Activated naive CD8-positive, alpha-beta T cell treated with anti-CD3 and anti-CD28 coated beads for 36 hours (primary cell): Measurements from ENCODE around the gene CSHL1. TPM values are rescaled to one million over a fixed set of nuclear protein-coding genes. Genes with fewer than 3 reads are reported as not detected.
A peak's percentile ranks its signal among the peaks of the same experiment; 100 is the strongest.
"Not testable (repeated sequence)": the region's sequence is repeated elsewhere in the genome, so short reads cannot be mapped to it uniquely, and the experiment has no call there.

Experiments used
- DNase-seq: peaks from one replicate; pipeline ENCODE4 v3.0.0; 2021
- H3K27ac Mint-ChIP-seq: one replicate; pipeline ENCODE4 v1.8.0; 2022; ENCODE audit warnings: mild to moderate bottlenecking, moderate library complexity, mixed read lengths
- H3K27me3 Mint-ChIP-seq: one replicate; pipeline ENCODE4 v1.8.0; 2022; ENCODE audit warnings: mild to moderate bottlenecking, mixed read lengths
- H3K36me3 Mint-ChIP-seq: one replicate; pipeline ENCODE4 v1.8.0; 2021; ENCODE audit warnings: mild to moderate bottlenecking, mixed read lengths
- H3K4me1 Mint-ChIP-seq: one replicate; pipeline ENCODE4 v1.8.0; 2021; ENCODE audit warnings: mixed read lengths
- H3K4me3 Mint-ChIP-seq: one replicate; pipeline ENCODE4 v1.8.0; 2022; ENCODE audit warnings: mild to moderate bottlenecking, moderate library complexity, mixed read lengths
- H3K9me3 Mint-ChIP-seq: one replicate; pipeline ENCODE4 v1.8.0; 2022; ENCODE audit warnings: mixed read lengths
- total RNA-seq, 2 experiments: library from RNA; stranded (reverse); gene quantifications; one replicate each; pipeline ENCODE4 v1.2.3, GENCODE V29; 2021

CSHL1 gene
- total RNA-seq, 2 experiments from 2014 or later = not detected

DNA sequence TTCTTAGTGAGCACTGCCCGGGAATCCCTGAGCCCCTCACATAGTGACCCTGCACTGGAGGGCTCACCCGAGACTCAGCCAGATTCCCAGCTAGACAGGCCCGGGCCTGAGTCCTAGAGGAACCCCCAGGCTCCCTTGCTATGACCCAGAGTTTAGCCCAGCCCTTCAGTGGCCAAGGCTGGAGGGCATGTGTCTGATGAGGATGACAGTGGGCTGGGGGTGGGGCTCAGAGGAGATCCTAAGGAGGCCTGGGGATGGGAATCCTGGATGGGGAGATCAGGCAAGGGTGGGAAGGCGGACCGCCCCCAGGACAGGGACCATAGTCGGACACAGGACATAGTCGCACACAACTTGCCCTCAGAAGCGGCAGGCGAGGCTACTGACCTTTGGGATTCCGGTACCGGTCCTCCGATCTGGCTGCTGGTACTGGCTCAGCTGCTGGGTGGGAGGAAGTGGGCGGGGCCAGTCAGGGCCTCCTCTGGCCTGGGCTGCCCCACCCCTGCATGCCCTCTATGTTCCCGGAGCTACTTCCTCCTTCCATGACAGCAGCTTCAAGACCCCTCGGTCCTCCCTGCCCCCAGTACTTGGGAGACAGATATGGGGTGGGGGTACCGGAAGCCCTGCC, 20.0 kb upstream of the CSHL1 start:
- H3K4me1 Mint-ChIP-seq = peaks cover 20% of the 10 kb centered on the region
- no peaks in the 10 kb centered on the region for H3K9me3 Mint-ChIP-seq
- H3K27ac Mint-ChIP-seq = peak overlapping the region; percentile 54
- no peaks in the 10 kb centered on the region for H3K27me3 Mint-ChIP-seq
- no peaks in the 10 kb centered on the region for H3K36me3 Mint-ChIP-seq
- DNase-seq = peak; percentile 63
- H3K4me3 Mint-ChIP-seq = peak overlapping the region; percentile 94

- no peaks in the 10 kb centered on the region for H3K9me3 Mint-ChIP-seq
- no peaks in the 10 kb centered on the region for H3K27me3 Mint-ChIP-seq
- peaks cover 20% of the 10 kb centered on the region for H3K4me1 Mint-ChIP-seq
- no peak for DNase-seq
- H3K4me3 Mint-ChIP-seq = no peak overlapping the region
- H3K27ac Mint-ChIP-seq = no peak overlapping the region
- no peaks in the 10 kb centered on the region for H3K36me3 Mint-ChIP-seq
These were observed 19.1 kb upstream of the CSHL1 start for GRCh38 chr17:63929860-63930766.

DNA sequence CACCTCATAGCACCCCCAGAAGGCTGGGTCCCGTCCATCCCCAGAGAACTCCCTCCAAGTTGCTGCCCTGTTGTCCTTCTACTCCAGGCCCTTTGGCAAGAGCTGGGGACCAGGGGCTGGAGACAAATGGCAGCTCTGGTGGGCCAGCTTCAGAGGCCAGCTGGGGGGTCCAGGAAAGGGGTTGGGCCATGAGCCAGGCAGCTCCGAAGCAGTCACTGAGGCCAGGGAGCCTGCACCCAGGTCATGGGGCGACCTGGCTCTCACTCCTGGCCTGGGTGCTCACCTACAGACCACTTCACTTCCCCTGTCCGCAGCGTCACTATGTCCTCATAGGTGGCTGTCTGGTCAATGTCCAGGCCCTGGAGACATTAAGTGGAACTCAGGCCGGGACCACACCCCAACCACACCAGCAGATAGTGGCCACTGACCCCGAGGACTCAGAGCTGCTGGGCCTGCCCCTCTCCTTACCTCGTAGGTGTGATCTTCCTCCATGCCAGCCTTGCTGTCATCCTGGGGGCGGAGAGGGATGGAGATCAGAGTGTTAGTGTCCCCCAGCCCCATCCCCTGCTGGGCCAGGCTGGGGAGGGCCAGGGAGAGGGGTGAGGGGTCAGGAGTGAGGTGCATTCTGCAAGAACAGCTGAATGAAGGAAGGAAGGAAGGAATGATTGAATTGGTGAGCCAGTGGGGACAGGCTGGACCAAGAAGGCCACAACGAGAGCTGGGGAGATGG, 18.1 kb upstream of the CSHL1 start:
- DNase-seq = no peak
- no peaks in the 10 kb centered on the region for H3K9me3 Mint-ChIP-seq
- no peak overlapping the region for H3K27ac Mint-ChIP-seq
- H3K4me1 Mint-ChIP-seq = peaks cover 20% of the 10 kb centered on the region
- no peak overlapping the region for H3K4me3 Mint-ChIP-seq
- no peaks in the 10 kb centered on the region for H3K36me3 Mint-ChIP-seq
- H3K27me3 Mint-ChIP-seq = no peaks in the 10 kb centered on the region

GRCh38 chr17:63928172-63928666, 17.2 kb upstream of the CSHL1 start:
- peaks cover 20% of the 10 kb centered on the region for H3K4me1 Mint-ChIP-seq
- no peaks in the 10 kb centered on the region for H3K27me3 Mint-ChIP-seq
- no peaks in the 10 kb centered on the region for H3K36me3 Mint-ChIP-seq
- H3K9me3 Mint-ChIP-seq = no peaks in the 10 kb centered on the region
- H3K27ac Mint-ChIP-seq = no peak overlapping the region
- H3K4me3 Mint-ChIP-seq = no peak overlapping the region
- no peak for DNase-seq

GRCh38 chr17:63927464-63928171, 16.6 kb upstream of the CSHL1 start:
- Mint-ChIP-seq H3K27ac (no peak overlapping the region), H3K9me3 (no peaks in the 10 kb centered on the region), H3K27me3 (no peaks in the 10 kb centered on the region), H3K36me3 (no peaks in the 10 kb centered on the region), H3K4me1 (peaks cover 15% of the 10 kb centered on the region), H3K4me3 (no peak overlapping the region)
- DNase-seq = no peak

DNA sequence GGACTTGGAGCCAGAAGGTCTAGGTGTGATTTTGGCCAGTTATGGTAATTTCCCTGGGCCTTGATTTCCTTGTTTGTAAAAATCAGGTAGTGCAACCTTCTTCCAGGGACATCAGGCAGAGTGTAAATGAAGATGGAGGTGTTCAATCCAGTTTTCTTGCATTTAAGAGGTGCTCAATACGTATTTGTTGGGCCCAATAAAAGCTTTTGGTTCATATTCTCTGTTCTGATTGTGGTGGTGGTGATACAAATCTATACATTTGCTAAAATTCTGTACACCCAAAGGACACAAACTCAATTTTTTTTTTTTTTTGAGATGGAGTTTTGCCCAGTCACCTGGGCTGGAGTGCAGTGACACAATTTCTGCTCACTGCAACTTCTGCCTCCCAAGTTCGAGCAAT, 15.1 kb upstream of the CSHL1 start:
- H3K36me3 Mint-ChIP-seq = no peaks in the 10 kb centered on the region
- no peaks in the 10 kb centered on the region for H3K9me3 Mint-ChIP-seq
- no peak overlapping the region for H3K27ac Mint-ChIP-seq

DNA sequence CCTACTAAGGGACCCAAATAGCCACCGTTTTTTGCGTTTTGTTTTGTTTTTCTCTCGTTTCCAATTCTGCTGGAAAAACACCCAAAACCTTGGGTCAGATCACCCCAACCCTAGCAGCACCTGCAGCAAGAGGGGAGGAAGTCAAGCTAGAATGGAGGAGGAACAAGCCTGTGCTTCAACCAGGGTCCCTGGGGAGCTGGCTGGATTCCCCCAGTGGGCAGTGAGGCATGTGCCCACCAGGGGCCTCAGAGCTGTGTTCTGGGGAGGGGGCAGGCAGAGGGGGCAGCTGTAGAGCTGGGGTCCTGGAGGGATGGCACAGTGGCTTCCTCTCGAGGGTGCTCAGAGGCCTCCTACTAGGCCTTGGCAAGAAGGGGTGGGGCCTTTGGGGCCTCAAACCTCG, 14.6 kb upstream of the CSHL1 start:
- peak overlapping the region; percentile 25 for H3K27ac Mint-ChIP-seq
- no peaks in the 10 kb centered on the region for H3K9me3 Mint-ChIP-seq

More for the DNA sequence above, 15.1 kb upstream of the CSHL1 start:
- DNase-seq = no peak
- H3K4me3 Mint-ChIP-seq = no peak overlapping the region
- H3K4me1 Mint-ChIP-seq = peaks cover 5% of the 10 kb centered on the region
- no peaks in the 10 kb centered on the region for H3K27me3 Mint-ChIP-seq

DNA sequence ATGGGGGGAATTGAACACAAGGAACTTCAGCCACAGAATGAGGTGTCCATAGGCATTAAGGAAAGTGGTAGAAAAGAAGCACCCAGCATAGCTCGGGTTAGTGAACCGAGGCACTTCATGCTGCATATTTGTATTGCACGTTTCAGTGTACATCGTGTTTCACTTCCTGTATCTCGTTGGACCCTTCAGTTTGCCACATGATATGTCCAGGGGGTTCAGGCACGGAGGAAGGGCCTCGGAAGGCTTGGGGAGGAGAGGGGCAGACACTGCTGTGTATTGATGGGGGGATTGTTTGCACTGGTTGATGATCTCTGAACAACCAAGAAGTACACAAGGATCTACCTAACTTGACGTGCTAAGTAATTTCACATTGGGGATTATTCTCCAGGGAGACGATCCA, 11.3 kb upstream of the CSHL1 start:
- not testable (repeated sequence) for H3K9me3 Mint-ChIP-seq, H3K27me3 Mint-ChIP-seq, H3K4me1 Mint-ChIP-seq, H3K4me3 Mint-ChIP-seq, H3K36me3 Mint-ChIP-seq, DNase-seq, H3K27ac Mint-ChIP-seq

More for the DNA sequence above, 14.6 kb upstream of the CSHL1 start:
- no peak overlapping the region for H3K4me3 Mint-ChIP-seq
- DNase-seq = no peak
- no peaks in the 10 kb centered on the region for H3K36me3 Mint-ChIP-seq
- no peaks in the 10 kb centered on the region for H3K4me1 Mint-ChIP-seq
- no peaks in the 10 kb centered on the region for H3K27me3 Mint-ChIP-seq

GRCh38 chr17:63920779-63921178, 9.7 kb upstream of the CSHL1 start:
- not testable (repeated sequence) for DNase-seq, H3K27me3 Mint-ChIP-seq, H3K36me3 Mint-ChIP-seq, H3K4me1 Mint-ChIP-seq, H3K9me3 Mint-ChIP-seq, H3K27ac Mint-ChIP-seq, H3K4me3 Mint-ChIP-seq

- H3K27me3 Mint-ChIP-seq, H3K4me1 Mint-ChIP-seq: not testable (repeated sequence)
These were observed 9.0 kb upstream of the CSHL1 start for GRCh38 chr17:63920050-63920449.

DNA sequence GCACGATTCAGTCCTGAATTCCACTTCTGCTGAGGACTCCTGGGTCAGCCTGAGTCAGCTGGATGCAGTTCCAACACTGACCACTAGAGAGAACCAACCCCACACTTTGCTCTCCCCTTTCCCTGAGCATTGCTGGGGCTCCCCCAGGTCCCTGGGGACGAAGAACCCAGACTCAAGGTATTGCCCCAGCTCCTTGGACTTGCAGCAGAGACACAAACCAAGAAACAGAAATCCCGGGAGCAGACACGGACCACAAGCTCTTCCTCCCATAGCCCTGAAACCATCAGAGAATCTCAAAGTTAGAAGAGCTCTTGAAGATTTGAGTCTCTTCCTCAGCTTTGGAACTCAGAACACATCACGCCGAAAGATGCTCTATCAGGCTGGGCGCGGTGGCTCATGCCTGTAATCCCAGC, 8.3 kb upstream of the CSHL1 start:
- H3K36me3 Mint-ChIP-seq = no peaks in the 10 kb centered on the region
- no peak overlapping the region for H3K27ac Mint-ChIP-seq
- H3K27me3 Mint-ChIP-seq = peaks cover 5% of the 10 kb centered on the region
- H3K4me3 Mint-ChIP-seq = no peak overlapping the region
- no peaks in the 10 kb centered on the region for H3K9me3 Mint-ChIP-seq
- peaks cover 4% of the 10 kb centered on the region for H3K4me1 Mint-ChIP-seq
- peak; percentile 64 for DNase-seq

More at GRCh38 chr17:63920050-63920449, 9.0 kb upstream of the CSHL1 start:
- H3K36me3 Mint-ChIP-seq, DNase-seq, H3K27ac Mint-ChIP-seq, H3K4me3 Mint-ChIP-seq, H3K9me3 Mint-ChIP-seq: not testable (repeated sequence)

DNA sequence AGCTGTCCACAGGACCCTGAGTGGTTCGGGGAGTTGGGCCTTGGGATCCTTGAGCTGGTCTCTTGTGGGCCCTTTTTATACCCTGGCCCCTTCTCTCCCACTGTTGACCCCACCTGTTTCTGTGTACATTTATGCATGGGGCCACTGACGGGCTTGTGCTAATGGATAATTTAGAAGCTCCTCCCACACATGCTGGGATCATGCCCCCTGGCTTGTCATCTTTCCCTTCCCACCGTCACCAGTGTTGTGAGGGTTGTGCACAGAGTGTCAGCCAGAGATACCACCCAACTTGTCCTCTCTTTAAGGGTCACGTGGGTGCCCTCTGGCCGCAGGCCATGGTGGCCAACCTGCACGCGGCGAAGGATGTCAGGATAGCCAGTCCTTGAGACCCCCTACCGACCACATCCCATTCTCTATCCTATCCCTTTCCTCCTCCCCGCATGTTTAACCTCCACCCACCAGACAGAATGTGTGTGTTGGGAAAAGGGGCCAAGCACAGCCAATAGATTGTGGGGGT, 7.8 kb upstream of the CSHL1 start, which contains the start of gene GH1:
Gene GH1 (minus strand): TSS at position 51 of the 517 bp plus-strand sequence. CDS start 63 bp downstream, outside the sequence.
- H3K27me3 Mint-ChIP-seq, H3K27ac Mint-ChIP-seq: not testable (repeated sequence)

GRCh38 chr17:63918305-63918704, 7.2 kb upstream of the CSHL1 start:
- no peak for DNase-seq
- Mint-ChIP-seq H3K9me3 (no peaks in the 10 kb centered on the region), H3K4me3 (no peak overlapping the region), H3K27ac (no peak overlapping the region), H3K4me1 (peaks cover 4% of the 10 kb centered on the region), H3K36me3 (no peaks in the 10 kb centered on the region), H3K27me3 (peaks cover 5% of the 10 kb centered on the region)

More for the DNA sequence above, 7.8 kb upstream of the CSHL1 start, which contains the start of gene GH1:
- H3K9me3 Mint-ChIP-seq, DNase-seq, H3K36me3 Mint-ChIP-seq, H3K4me3 Mint-ChIP-seq, H3K4me1 Mint-ChIP-seq: not testable (repeated sequence)

DNA sequence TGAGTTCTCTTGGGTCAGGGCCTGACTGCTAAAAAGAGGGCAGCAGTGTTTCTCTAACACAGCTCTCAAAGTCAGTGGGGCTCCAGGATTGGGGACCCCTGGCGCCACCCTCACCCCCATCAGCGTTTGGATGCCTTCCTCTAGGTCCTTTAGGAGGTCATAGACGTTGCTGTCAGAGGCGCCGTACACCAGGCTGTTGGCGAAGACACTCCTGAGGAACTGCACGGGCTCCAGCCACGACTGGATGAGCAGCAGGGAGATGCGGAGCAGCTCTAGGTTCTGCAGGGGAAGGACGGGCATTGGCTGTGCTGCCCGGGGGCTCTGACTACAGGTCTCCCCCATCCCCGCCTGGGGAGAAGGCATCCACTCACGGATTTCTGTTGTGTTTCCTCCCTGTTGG, 6.6 kb upstream of the CSHL1 start:
- no peak for DNase-seq
- Mint-ChIP-seq H3K27me3 (peaks cover 5% of the 10 kb centered on the region), H3K27ac (no peak overlapping the region), H3K4me3 (no peak overlapping the region), H3K4me1 (peaks cover 4% of the 10 kb centered on the region), H3K9me3 (no peaks in the 10 kb centered on the region), H3K36me3 (no peaks in the 10 kb centered on the region)
